BLaER1 (cell line): ENCODE measurements around the gene PCGF6.
"Not testable (repeated sequence)": the region's sequence is repeated elsewhere in the genome, so short reads cannot be mapped to it uniquely, and the experiment has no call there.

Experiments
- H3K27ac ChIP-seq: shearing (Covaris generic); formaldehyde crosslinking; 2 replicates; pipeline ENCODE4 v1.8.1; 2022
- H3K27me3 ChIP-seq: shearing (Covaris generic); formaldehyde crosslinking; 2 replicates; pipeline ENCODE4 v1.8.1; 2022
- H3K36me3 ChIP-seq: shearing (Covaris generic); formaldehyde crosslinking; 2 replicates; pipeline ENCODE4 v1.8.1; 2022
- H3K4me1 ChIP-seq: shearing (Covaris generic); formaldehyde crosslinking; 2 replicates; pipeline ENCODE4 v1.8.1; 2022
- H3K4me2 ChIP-seq: shearing (Covaris generic); formaldehyde crosslinking; 2 replicates; pipeline ENCODE4 v1.8.1; 2022
- H3K4me3 ChIP-seq: shearing (Covaris generic); formaldehyde crosslinking; 2 replicates; pipeline ENCODE4 v1.8.1; 2022
- H3K9ac ChIP-seq: shearing (Covaris generic); formaldehyde crosslinking; 2 replicates; pipeline ENCODE4 v1.8.1; 2022
- H3K9me3 ChIP-seq: shearing (Covaris generic); formaldehyde crosslinking; 2 replicates; pipeline ENCODE4 v1.8.1; 2022
- H4K20me1 ChIP-seq: shearing (Covaris generic); formaldehyde crosslinking; 2 replicates; pipeline ENCODE4 v1.8.1; 2022
- Cebpa-rat ChIP-seq: shearing (Covaris generic); IDR thresholded peaks from 2 replicates; pipeline ENCODE4 v1.8.1; 2022

PCGF6 gene

DNA sequence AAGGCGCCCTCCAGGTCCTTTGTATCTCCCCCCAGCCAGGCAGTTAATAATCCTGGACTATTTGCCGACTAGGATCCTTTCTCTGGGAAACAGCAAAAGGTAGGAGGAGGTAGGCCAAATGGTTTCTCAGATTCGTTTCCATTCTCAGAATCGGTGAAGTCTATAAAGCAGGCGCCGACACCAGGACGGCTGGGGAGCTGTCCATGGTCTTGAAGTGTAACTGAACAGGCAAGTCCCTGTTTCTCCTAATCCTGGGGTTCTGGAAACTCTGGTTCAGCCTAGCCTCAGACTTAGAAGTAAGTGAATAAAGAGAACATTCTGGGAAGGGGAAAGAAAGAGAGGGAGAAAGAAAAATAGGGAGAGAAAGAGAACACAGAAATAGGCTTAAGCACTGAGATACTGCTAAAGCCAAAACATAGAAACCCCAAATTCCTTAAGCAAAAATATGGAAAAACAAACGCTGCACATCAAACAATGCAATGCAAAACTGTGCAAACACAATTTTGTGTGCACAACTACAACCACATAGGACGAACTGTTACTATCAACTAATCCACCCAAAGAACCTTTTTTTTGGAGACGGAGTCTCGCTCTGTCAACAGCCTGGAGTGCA, 85.1 kb downstream of the PCGF6 start:
- Histone ChIP-seq H3K9me3 (peaks cover 9% of the 10 kb centered on the region; the same call in 1 of the 2 replicates), H3K4me3 (no peak overlapping the region), H4K20me1 (no peaks in the 10 kb centered on the region), H3K36me3 (no peaks in the 10 kb centered on the region), H3K27me3 (no peaks in the 10 kb centered on the region), H3K4me2 (no peak overlapping the region), H3K4me1 (no peaks in the 10 kb centered on the region), H3K27ac (no peak overlapping the region), H3K9ac (no peak overlapping the region)
- no peak for TF ChIP-seq Cebpa-rat

DNA sequence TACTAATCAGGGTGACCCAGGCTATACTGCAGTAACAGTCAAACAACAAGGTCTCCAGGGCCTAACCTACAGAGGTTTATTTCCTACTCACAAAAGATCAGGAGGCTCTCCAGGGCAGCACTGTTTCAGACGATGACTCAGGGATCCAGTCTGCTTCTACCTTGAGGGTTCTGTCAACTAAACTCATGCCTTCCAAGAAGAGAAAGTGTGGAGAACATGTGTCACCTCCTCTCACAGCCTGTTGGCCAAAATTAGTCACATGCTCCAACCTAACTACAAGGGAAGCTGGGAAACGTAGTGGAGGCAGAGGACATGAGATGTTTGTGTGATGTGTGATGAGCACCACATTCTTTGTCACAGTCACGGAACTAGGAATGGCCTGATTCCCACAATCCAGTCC, 88.7 kb downstream of the PCGF6 start:
- Histone ChIP-seq H4K20me1 (no peaks in the 10 kb centered on the region), H3K27me3 (no peaks in the 10 kb centered on the region)
- TF ChIP-seq Cebpa-rat = no peak

DNA sequence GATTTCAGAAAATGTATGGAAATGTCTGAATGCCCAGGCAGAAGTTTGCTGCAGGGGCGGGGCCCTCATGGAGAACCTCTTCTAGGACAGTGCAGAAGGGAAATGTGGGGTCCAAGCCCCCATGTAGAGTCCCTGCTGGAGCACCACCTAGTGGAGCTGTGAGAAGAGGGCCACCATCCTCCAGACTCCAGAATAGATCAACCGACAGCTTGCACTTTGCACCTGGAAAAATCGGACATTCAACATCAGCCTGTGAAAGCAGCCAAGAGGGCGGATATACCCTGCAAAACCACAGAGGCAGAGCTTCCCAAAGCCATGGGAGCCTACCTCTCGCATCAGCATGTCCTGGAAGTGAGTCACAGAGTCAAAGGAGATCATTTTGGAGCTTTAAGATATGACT, 91.0 kb downstream of the PCGF6 start:
- Histone ChIP-seq H3K36me3 (no peaks in the 10 kb centered on the region), H3K9me3 (peaks cover 35% of the 10 kb centered on the region), H3K9ac (no peak overlapping the region), H4K20me1 (no peaks in the 10 kb centered on the region), H3K27ac (no peak overlapping the region), H3K4me1 (no peaks in the 10 kb centered on the region), H3K27me3 (no peaks in the 10 kb centered on the region), H3K4me2 (no peak overlapping the region), H3K4me3 (no peak overlapping the region)
- no peak for TF ChIP-seq Cebpa-rat

More for the DNA sequence above, 88.7 kb downstream of the PCGF6 start:
- Histone ChIP-seq H3K4me3 (no peak overlapping the region), H3K27ac (no peak overlapping the region), H3K9me3 (peaks cover 35% of the 10 kb centered on the region), H3K4me2 (no peak overlapping the region), H3K36me3 (no peaks in the 10 kb centered on the region), H3K9ac (no peak overlapping the region), H3K4me1 (no peaks in the 10 kb centered on the region)

DNA sequence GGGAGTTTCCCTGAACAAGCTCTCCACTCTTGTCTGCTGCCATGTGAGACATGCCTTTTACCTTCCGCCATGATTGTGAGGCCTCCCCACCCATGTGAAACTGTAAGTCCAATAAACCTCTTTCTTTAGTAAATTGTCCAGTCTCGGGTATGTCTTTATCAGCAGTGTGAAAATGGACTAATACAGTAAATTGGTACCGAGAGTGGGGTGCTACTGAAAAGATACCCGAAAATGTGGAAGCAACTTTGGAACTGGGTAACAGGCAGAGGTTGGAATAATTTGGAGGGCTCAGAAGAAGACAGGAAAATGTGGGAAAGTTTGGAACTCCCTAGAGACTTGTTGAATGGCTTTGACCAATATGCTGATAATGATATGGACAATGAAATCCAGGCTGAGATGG, 92.0 kb downstream of the PCGF6 start:
- H4K20me1 ChIP-seq, H3K4me3 ChIP-seq, H3K27ac ChIP-seq, H3K27me3 ChIP-seq, H3K4me2 ChIP-seq, H3K36me3 ChIP-seq, H3K9ac ChIP-seq, H3K4me1 ChIP-seq: not testable (repeated sequence)
- H3K9me3 ChIP-seq = peaks cover 35% of the 10 kb centered on the region

DNA sequence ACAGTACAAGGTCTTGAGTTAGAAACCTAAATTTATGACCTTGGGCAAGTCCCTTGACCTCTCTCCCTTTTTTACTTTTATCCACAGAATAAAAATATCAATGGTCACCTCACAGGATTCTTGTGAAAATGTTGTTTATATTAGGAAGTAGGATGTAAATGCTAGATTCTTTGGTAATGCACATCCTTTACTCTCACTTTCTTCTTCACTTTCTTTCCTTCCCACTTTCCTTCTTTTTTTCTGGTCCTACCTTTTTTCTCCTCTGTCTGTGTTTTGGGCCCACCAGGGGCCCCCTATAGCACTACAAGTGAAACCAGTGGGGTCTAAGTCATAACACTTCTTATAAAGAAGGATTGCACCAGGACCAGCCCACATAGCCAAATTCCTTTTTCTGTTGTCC, 93.1 kb downstream of the PCGF6 start:
- Histone ChIP-seq H3K27me3 (no peaks in the 10 kb centered on the region), H3K9ac (no peak overlapping the region), H3K36me3 (no peaks in the 10 kb centered on the region), H4K20me1 (no peaks in the 10 kb centered on the region), H3K4me1 (no peaks in the 10 kb centered on the region), H3K27ac (no peak overlapping the region), H3K4me2 (no peak overlapping the region), H3K9me3 (peaks cover 35% of the 10 kb centered on the region), H3K4me3 (no peak overlapping the region)
- no peak for TF ChIP-seq Cebpa-rat

DNA sequence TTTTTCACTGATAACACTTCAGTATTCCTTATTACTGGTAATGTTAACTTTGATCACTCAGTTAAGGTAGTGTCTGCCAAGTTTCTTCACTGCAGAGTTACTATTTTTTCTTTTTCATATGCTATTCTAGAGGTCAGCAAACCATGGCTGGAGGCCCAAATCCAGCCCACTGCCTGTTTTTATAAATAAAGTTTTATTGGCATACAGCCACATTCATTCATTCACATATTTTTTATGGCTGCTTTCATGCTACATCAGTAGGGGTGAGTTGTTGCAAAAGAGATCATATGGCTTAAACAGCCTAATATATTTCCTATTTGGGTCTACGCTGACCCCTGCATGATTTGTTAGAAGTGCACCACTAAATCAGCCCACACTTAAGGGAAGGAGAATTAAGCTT, 94.3 kb downstream of the PCGF6 start:
- H3K27me3 ChIP-seq = no peaks in the 10 kb centered on the region
- H3K4me2 ChIP-seq = no peak overlapping the region
- H4K20me1 ChIP-seq = no peaks in the 10 kb centered on the region
- H3K4me3 ChIP-seq = no peak overlapping the region
- H3K9me3 ChIP-seq = peaks cover 33% of the 10 kb centered on the region
- no peaks in the 10 kb centered on the region for H3K4me1 ChIP-seq
- H3K36me3 ChIP-seq = no peaks in the 10 kb centered on the region
- no peak overlapping the region for H3K9ac ChIP-seq
- TF ChIP-seq Cebpa-rat = no peak
- H3K27ac ChIP-seq = no peak overlapping the region

DNA sequence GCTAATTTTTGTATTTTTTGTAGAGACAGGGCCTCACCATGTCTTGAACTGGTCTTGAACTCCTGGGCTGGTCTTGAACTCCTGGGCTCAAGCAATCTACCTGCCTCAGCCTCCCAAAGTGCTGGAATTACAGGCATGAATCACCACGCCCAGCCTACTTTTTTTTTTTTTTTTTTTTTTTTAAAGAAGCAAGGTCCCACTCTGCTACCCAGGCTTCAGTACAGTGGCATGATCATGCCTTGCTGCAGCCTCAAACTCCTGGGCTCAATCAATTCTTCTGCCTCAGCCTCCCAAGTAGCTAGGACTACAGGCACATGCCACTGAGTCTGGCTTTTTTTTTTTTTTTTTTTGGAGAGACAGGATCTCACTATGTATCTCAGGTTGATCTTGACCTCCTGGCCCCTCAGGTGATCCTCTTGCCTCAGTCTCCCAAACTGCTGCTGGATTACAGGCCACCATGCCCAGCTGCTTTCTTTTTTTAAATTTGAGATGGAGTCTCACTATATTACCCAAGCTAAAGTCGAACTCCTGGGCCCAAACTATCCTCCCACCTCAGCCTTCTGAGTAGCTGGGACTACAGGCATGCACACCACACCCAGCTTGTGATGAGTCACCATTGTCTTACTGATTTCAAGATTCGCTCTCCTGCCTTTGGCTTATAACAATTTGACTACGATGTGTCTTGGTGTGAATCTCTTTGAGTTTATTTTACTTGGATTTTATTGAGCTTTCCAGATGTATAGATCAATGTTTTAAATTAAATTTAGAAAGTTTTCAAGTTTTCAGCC, 96.2 kb downstream of the PCGF6 start:
- Histone ChIP-seq H3K4me1 (no peaks in the 10 kb centered on the region), H3K4me3 (no peak overlapping the region), H3K27me3 (no peaks in the 10 kb centered on the region), H3K4me2 (no peak overlapping the region), H3K9ac (no peak overlapping the region), H3K27ac (no peak overlapping the region), H4K20me1 (no peaks in the 10 kb centered on the region), H3K9me3 (peaks cover 18% of the 10 kb centered on the region), H3K36me3 (no peaks in the 10 kb centered on the region)
- no peak for TF ChIP-seq Cebpa-rat

DNA sequence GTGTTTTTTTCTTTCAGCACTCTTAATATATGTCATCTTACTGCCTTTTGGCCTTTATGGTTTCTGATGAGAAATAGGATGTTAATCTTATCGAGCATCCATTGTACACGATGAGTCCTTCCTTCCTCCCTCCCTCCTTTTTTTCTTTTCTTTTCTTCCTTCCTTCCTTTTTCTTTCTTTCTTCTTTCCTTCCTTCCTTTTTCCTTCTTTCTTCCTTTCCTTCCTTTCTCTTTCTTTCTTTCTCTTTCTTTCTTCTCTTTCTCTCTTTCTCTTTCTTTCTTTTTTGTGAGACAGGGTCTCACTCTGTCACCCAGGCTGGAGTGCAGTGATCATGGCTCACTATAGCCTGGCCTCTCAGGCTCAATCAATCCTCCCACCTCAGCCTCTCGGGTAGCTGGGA, 96.8 kb downstream of the PCGF6 start:
- H3K9ac ChIP-seq = no peak overlapping the region
- H4K20me1 ChIP-seq = no peaks in the 10 kb centered on the region
- no peaks in the 10 kb centered on the region for H3K36me3 ChIP-seq
- H3K27ac ChIP-seq = no peak overlapping the region
- no peaks in the 10 kb centered on the region for H3K27me3 ChIP-seq
- H3K4me1 ChIP-seq = no peaks in the 10 kb centered on the region
- no peak overlapping the region for H3K4me2 ChIP-seq
- peaks cover 11% of the 10 kb centered on the region for H3K9me3 ChIP-seq
- no peak for TF ChIP-seq Cebpa-rat
- no peak overlapping the region for H3K4me3 ChIP-seq
